ENCODE data around the gene PTPRR. TPM values are rescaled to one million over a fixed set of nuclear protein-coding genes. Genes with fewer than 3 reads are reported as not detected.

PTPRR gene
- total and polyA plus RNA-seq, 5 experiments from 2014 or later, result not detected

GRCh38 chr12:70604662-70605061 is 315.9 kb downstream of the PTPRR start:
- H3K27ac Mint-ChIP-seq, result no peak overlapping the region
- DNase-seq (no peak), ATAC-seq (no peak)
- H3K27me3 Mint-ChIP-seq, result peaks cover 14 to 42% (median 23%) of the 10 kb centered on the region in 5 donors
- peaks cover 0 to 4% (median 0%) of the 10 kb centered on the region in 9 donors for H3K9me3 Mint-ChIP-seq
- no peaks in the 10 kb centered on the region for H3K36me3 Mint-ChIP-seq
- H3K4me3 Mint-ChIP-seq, result no peak overlapping the region
- POLR2A ChIA-PET, result no interaction called here
- peaks cover 0 to 7% (median 2%) of the 10 kb centered on the region in 4 donors for H3K4me1 Mint-ChIP-seq

- ATAC-seq (no peak), DNase-seq (no peak)
- POLR2A ChIA-PET, result no interaction called here
- Mint-ChIP-seq H3K27me3 (peaks cover 0 to 28% (median 13%) of the 10 kb centered on the region in 5 donors), H3K27ac (no peak overlapping the region), H3K36me3 (no peaks in the 10 kb centered on the region), H3K4me3 (no peak overlapping the region), H3K4me1 (no peaks in the 10 kb centered on the region), H3K9me3 (peaks cover 0 to 4% (median 0%) of the 10 kb centered on the region in 9 donors)
Measured at GRCh38 chr12:70603044-70603443, 317.5 kb downstream of the PTPRR start.

GRCh38 chr12:70598467-70599193 is 321.9 kb downstream of the PTPRR start:
- DNase-seq, result no peak
- H3K4me3 Mint-ChIP-seq, result no peak overlapping the region
- no peak for ATAC-seq
- peaks cover 0 to 2% (median 0%) of the 10 kb centered on the region in 9 donors for H3K9me3 Mint-ChIP-seq
- H3K36me3 Mint-ChIP-seq, result no peaks in the 10 kb centered on the region
- no peaks in the 10 kb centered on the region for H3K4me1 Mint-ChIP-seq
- POLR2A ChIA-PET, result no interaction called here
- H3K27ac Mint-ChIP-seq, result no peak overlapping the region
- peaks cover 0 to 20% (median 8%) of the 10 kb centered on the region in 5 donors for H3K27me3 Mint-ChIP-seq

- Mint-ChIP-seq H3K27ac (no peak overlapping the region), H3K4me1 (no peaks in the 10 kb centered on the region), H3K36me3 (no peaks in the 10 kb centered on the region), H3K4me3 (no peak overlapping the region), H3K9me3 (no peaks in the 10 kb centered on the region), H3K27me3 (peaks cover 8 to 28% (median 18%) of the 10 kb centered on the region in 5 donors)
- DNase-seq (no peak), ATAC-seq (no peak)
- POLR2A ChIA-PET, result no interaction called here
Measured at GRCh38 chr12:70592664-70593063, 327.9 kb downstream of the PTPRR start.

GRCh38 chr12:70590549-70591226 is 329.9 kb downstream of the PTPRR start:
- POLR2A ChIA-PET, result no interaction called here
- Mint-ChIP-seq H3K27ac (no peak overlapping the region), H3K4me3 (no peak overlapping the region), H3K9me3 (peaks cover 0 to 7% (median 0%) of the 10 kb centered on the region in 9 donors), H3K36me3 (peaks cover 0 to 4% (median 0%) of the 10 kb centered on the region in 3 donors), H3K4me1 (no peaks in the 10 kb centered on the region), H3K27me3 (peaks cover 8 to 44% (median 22%) of the 10 kb centered on the region in 5 donors)
- ATAC-seq (no peak), DNase-seq (no peak)

GRCh38 chr12:70590051-70590450 is 330.5 kb downstream of the PTPRR start:
- peak; percentile 59 to 65 for ATAC-seq
- H3K4me3 Mint-ChIP-seq, result no peak overlapping the region
- H3K36me3 Mint-ChIP-seq, result peaks cover 0 to 4% (median 0%) of the 10 kb centered on the region in 3 donors
- H3K9me3 Mint-ChIP-seq, result peaks cover 0 to 7% (median 0%) of the 10 kb centered on the region in 9 donors
- H3K4me1 Mint-ChIP-seq, result no peaks in the 10 kb centered on the region
- H3K27ac Mint-ChIP-seq, result no peak overlapping the region
- DNase-seq, result peak in 9 of 10 donors; percentile 1 to 68 (median 25)
- POLR2A ChIA-PET, result no interaction called here
- H3K27me3 Mint-ChIP-seq, result peaks cover 10 to 44% (median 24%) of the 10 kb centered on the region in 5 donors

Other genes starting within 250 kb of the PTPRR start
- not detected for gene TSPAN8, start 237.3 kb upstream of the PTPRR start, total RNA-seq
- not detected for gene TSPAN8, start 237.3 kb upstream of the PTPRR start, polyA plus RNA-seq

All from naive thymus-derived CD8-positive, alpha-beta T cell (primary cell).